Chondrocyte (in vitro differentiated cells): ENCODE results near the gene NATD1. TPM values are rescaled to one million over a fixed set of nuclear protein-coding genes. Genes with fewer than 3 reads are reported as not detected.

ENCODE experiments used
- DNase-seq: peaks from one replicate; pipeline ENCODE4 v3.0.0; 2021; ENCODE audit warnings: mixed read lengths, low spot score
- H3K27ac Mint-ChIP-seq: one replicate; pipeline ENCODE4 v1.8.0; 2021; ENCODE audit warnings: mild to moderate bottlenecking, moderate library complexity, mixed read lengths; ENCODE audit not compliant: unreplicated experiment
- H3K27me3 Mint-ChIP-seq: 2 replicates; pipeline ENCODE4 v1.8.0; 2021; ENCODE audit warnings: low read depth, mixed read lengths
- H3K36me3 Mint-ChIP-seq: 2 replicates; pipeline ENCODE4 v1.8.0; 2021; ENCODE audit warnings: low read depth, mixed read lengths
- H3K4me1 Mint-ChIP-seq: 2 replicates; pipeline ENCODE4 v1.8.0; 2021; ENCODE audit warnings: low read depth, mild to moderate bottlenecking, mixed read lengths
- H3K4me3 Mint-ChIP-seq: one replicate; pipeline ENCODE4 v1.8.0; 2021; ENCODE audit warnings: mild to moderate bottlenecking, moderate library complexity, mixed read lengths; ENCODE audit not compliant: unreplicated experiment
- H3K9me3 Mint-ChIP-seq: 2 replicates; pipeline ENCODE4 v1.8.0; 2021; ENCODE audit warnings: low read depth, mixed read lengths
- total RNA-seq: library from RNA; stranded (reverse); gene quantifications from 3 replicates; pipeline ENCODE4 v1.2.1, GENCODE V29; 2021
- TF ChIP-seq, protein P1 (sequence below): fragments of 200-600 bp; sonication (generic); IDR thresholded peaks from 2 replicates; pipeline ENCODE4 v1.5.0; 2021; ENCODE audit warnings: antibody characterized with exemption, mild to moderate bottlenecking, moderate library complexity

Gene NATD1
- total RNA-seq, 1 donor from 2014 or later, result 17.2 TPM

DNA sequence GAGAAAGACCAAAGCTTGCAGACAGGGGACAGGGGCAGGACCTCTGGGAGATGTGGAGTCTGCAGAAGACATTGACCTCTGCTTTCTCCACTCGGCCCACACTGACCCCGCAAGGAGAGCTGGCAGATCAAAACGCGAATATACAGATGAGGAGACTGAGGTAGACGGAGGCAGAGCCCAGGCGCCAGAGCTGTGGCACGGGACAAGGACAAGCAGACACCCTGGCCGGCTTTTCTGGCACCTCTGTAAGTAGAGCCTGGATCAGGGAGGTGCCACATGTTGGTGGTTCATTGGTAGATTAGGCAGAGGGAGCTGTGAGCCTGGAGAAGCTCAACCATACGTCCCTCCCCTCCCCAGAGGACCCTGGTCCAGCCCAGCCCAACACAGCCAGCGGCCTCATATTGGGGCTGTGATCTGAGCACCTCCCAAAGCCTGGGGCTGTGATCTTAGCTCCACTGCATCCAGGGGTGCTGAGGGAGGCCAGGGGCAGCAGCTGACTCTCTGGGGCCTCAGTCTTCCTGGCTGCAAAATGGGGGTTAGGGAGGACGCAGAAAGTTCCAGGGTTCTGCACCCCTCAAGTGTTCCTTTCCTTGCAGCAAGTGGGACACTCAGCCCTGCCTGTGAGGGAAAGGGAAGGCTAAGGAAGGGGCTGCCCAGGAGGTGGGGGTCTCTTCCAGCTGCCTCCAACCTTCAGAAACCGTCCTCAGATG, 4.0 kb downstream of the NATD1 start:
- Mint-ChIP-seq H3K4me1 (peaks cover 30% of the 10 kb centered on the region), H3K4me3 (no peak overlapping the region), H3K9me3 (no peaks in the 10 kb centered on the region), H3K27me3 (no peaks in the 10 kb centered on the region), H3K36me3 (no peaks in the 10 kb centered on the region), H3K27ac (no peak overlapping the region)
- no peak for DNase-seq
- TF ChIP-seq, protein P1, sequence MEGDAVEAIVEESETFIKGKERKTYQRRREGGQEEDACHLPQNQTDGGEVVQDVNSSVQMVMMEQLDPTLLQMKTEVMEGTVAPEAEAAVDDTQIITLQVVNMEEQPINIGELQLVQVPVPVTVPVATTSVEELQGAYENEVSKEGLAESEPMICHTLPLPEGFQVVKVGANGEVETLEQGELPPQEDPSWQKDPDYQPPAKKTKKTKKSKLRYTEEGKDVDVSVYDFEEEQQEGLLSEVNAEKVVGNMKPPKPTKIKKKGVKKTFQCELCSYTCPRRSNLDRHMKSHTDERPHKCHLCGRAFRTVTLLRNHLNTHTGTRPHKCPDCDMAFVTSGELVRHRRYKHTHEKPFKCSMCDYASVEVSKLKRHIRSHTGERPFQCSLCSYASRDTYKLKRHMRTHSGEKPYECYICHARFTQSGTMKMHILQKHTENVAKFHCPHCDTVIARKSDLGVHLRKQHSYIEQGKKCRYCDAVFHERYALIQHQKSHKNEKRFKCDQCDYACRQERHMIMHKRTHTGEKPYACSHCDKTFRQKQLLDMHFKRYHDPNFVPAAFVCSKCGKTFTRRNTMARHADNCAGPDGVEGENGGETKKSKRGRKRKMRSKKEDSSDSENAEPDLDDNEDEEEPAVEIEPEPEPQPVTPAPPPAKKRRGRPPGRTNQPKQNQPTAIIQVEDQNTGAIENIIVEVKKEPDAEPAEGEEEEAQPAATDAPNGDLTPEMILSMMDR, result no peak

DNA sequence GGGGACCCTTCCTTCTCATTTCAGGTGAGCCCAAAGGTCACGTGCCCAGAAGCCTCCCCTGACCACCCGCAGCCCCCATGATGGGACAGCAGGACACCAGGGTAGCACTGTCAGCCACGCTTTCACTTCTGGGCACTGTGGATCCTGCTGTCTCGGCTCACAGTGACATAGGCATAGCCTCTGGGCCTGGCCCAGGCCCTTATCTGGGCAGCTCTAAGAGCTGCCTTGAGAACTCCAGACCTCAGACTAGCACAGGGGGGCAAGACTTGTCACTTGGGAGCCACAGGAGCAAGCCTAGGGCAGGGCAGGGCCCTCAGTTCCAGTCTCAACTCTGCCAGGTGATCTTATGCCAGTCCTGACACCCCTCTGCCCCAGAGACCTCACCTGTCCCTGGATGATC, 4.7 kb downstream of the NATD1 start:
- no peak overlapping the region for H3K27ac Mint-ChIP-seq
- no peaks in the 10 kb centered on the region for H3K27me3 Mint-ChIP-seq
- no peaks in the 10 kb centered on the region for H3K9me3 Mint-ChIP-seq
- H3K36me3 Mint-ChIP-seq, result no peaks in the 10 kb centered on the region
- H3K4me3 Mint-ChIP-seq, result no peak overlapping the region
- DNase-seq, result no peak
- TF ChIP-seq, protein P1, result no peak
- peaks cover 30% of the 10 kb centered on the region for H3K4me1 Mint-ChIP-seq

DNA sequence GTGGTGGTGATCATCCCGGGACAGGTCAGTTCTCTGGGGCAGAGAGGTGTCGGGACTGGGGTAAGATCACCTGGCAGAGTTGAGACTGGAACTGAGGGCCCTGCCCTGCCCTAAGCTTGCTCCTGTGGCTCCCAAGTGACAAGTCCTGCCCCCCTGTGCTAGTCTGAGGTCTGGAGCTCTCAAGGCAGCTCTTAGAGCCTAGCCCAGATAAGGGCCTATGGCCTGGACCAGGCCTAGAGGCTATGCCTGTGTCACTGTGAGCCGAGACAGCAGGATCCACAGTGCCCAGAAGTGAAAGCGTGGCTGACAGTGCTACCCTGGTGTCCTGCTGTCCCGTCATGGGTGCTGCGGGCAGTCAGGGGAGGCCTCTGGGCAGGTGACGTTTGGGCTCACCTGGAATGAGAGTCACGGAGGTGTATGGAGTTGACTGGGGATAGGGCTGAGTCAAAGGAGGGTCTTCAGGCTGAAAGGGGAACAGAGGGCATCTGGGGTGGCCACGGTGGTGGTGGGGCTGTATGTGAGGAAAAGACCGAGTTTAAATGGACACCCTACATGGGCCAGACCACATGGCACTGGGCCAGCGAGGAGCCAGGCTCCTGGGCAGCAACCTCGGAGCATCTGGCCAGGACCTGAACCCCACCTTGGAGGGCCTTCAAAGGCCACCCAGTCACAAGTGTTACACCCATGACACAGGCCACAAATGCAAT, 5.5 kb downstream of the NATD1 start:
- no peak overlapping the region for H3K4me3 Mint-ChIP-seq
- H3K27ac Mint-ChIP-seq, result no peak overlapping the region
- H3K36me3 Mint-ChIP-seq, result no peaks in the 10 kb centered on the region
- no peaks in the 10 kb centered on the region for H3K9me3 Mint-ChIP-seq
- DNase-seq, result no peak
- no peaks in the 10 kb centered on the region for H3K27me3 Mint-ChIP-seq
- TF ChIP-seq, protein P1, result no peak
- H3K4me1 Mint-ChIP-seq, result peaks cover 30% of the 10 kb centered on the region

DNA sequence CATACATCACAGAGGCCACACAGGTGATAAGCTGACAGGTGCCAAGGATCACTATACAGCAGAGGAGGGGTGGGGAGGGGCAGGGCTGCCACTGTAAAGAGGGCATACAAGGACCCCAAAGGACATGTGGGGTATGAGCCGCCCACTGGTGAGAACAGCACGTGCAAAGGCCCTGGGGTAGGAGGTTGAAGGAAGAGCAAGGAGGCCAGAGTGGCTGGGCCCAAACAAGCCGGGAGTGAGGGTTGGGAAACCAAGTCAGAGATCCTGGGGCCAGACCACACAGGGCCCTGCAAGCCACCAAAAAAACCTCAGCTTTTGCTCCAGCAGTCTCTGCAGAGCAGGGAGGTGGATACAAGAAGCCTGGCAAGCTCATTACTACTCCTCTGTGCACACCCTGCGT, 6.5 kb downstream of the NATD1 start:
- H3K4me3 Mint-ChIP-seq, result no peak overlapping the region
- DNase-seq, result no peak
- TF ChIP-seq, protein P1, result no peak
- H3K36me3 Mint-ChIP-seq, result no peaks in the 10 kb centered on the region
- H3K27me3 Mint-ChIP-seq, result no peaks in the 10 kb centered on the region
- no peak overlapping the region for H3K27ac Mint-ChIP-seq
- H3K4me1 Mint-ChIP-seq, result peaks cover 21% of the 10 kb centered on the region
- H3K9me3 Mint-ChIP-seq, result no peaks in the 10 kb centered on the region

DNA sequence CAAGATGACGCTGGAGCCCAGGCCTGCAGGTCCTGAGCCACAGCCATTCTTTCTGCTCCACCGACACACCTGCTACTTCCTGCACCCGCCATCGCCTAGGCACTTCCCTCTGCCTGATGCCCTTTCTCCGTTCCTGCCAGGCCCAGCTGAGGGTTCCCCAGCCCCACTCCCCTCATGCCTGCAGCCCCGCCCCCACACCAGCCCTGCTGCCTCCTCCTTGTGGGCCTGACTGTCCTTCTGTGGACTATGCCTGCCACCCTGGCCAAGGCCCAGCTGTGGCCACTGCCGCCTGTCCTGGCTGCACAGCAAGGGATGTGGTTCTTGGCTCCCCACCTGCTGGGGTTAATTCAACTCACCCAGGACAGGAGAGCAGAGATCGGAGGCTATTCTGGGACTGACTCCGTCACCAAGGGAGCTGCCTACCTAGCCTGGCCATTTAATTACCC, 7.5 kb downstream of the NATD1 start:
- H3K36me3 Mint-ChIP-seq, result no peaks in the 10 kb centered on the region
- DNase-seq, result no peak
- peaks cover 10% of the 10 kb centered on the region for H3K4me1 Mint-ChIP-seq
- H3K9me3 Mint-ChIP-seq, result no peaks in the 10 kb centered on the region
- no peak overlapping the region for H3K4me3 Mint-ChIP-seq
- TF ChIP-seq, protein P1, result no peak
- no peaks in the 10 kb centered on the region for H3K27me3 Mint-ChIP-seq
- no peak overlapping the region for H3K27ac Mint-ChIP-seq
